ENCODE data around the gene ANKRD66.

GRCh38 chr6:46777476-46778346 lies 31.0 kb downstream of the ANKRD66 start:
- TF ChIP-seq CTCF (IDR thresholded peaks at IDR 0.05) (no peak), POLR2AphosphoS5 (IDR thresholded peaks at IDR 0.05) (no peak)
